Stimulated activated CD8-positive, alpha-beta memory T cell treated with anti-CD3 and anti-CD28 coated beads, Interleukin-2, amount 100 ng/mL, for 48 hours (primary cell): ENCODE data around the gene ZMAT3.

Experiments used
- DNase-seq, 2 donors: peaks; one replicate each; pipeline ENCODE4 v3.0.0-alpha.2; 2020; ENCODE audit warnings: low read depth in 2 of 2

Gene ZMAT3

GRCh38 chr3:179021119-179021903 is 50.3 kb downstream of the ZMAT3 start:
- DNase-seq = no peak

DNA sequence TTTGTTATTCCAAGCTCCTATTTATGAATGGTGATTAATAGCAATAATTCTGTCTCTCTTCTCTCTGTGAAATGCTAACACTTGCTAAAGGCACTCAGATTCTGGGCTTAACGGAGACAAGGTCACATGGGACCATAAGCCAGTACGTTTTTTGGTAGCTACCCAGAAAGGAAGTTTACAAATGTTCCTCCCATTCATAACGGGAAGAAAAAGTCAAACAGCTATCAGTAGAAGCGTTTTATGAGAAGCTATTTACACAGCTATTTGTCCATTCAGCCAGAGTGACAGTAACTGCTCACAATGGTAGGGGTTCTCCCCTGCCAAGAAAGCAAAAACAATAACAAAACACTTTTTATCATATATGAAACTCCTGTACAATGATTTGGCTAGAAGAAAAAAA is 51.5 kb downstream of the ZMAT3 start:
- DNase-seq = no peak

DNA sequence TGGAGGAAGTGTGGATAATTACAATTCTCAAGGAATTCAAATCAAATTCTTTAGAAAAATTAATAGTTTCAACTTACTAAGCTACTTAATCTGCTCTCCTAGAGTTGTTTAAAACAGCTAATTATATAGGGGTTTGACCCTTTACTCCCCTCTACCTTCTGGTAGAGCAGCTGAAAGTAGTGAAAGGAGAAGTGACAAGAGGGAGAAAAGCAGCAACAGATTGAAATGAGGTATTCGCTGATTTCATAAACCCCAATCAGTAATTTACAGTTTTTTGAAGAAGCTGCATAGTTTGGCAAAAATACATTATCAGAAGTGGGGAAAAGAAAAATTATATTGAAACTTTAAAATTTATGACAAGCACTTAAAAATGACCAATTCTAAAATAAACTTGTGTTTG is 52.8 kb downstream of the ZMAT3 start:
- no peak for DNase-seq

DNA sequence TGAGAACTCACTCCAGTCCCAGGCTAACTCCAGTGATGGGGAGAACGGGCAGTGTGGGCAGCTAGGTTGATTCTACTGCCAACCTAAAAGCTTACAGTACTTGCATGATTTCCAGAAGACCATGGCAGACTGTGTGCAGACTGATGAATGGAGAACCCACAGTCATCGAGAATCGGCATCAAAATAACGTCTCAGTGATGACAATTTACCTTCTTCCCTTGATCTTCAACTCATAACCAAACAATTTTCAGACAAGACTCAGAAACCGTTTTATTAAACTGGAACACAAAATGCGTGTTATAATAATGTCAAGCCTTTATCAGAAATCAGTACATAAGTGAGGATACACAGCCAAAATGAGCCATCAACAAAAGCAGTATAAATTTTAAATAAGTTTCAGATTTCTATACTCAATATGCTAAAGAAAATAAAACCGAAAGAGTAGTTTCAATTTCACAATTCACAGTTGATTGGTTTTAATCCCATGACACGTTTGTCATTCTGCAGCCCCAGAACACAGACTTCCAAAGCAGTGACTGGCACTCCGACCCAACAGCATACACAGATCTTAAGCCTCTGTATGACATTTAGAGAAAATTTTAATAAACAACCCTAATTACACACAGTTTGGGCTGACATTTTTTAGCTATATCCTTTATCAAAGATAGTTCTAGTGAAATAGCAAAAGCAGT is 54.5 kb downstream of the ZMAT3 start:
- DNase-seq = no peak

DNA sequence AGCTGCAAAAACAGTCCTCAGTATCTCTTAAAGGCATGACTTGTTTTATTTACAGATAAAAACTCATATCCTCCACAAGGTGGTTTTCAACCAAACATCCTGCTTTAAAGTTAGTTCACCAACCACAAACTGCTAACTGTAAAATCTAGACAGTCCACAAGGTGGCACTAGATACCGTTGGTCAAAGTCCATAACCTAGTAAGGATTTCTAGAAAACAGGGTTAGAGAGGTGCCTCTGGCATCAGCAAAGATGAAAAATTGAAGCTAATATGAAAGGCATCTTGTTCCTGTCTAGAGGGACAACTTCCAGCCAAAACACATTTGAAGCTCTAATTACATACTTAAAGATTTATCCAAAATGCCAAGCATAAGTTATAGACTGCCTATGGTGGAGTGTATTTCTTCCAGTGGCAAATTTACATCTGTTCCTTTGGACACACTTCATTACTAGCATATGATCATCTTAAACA is 56.0 kb downstream of the ZMAT3 start:
- DNase-seq = no peak

- DNase-seq = no peak
Observed at GRCh38 chr3:179005706-179006105, 65.9 kb downstream of the ZMAT3 start.

DNA sequence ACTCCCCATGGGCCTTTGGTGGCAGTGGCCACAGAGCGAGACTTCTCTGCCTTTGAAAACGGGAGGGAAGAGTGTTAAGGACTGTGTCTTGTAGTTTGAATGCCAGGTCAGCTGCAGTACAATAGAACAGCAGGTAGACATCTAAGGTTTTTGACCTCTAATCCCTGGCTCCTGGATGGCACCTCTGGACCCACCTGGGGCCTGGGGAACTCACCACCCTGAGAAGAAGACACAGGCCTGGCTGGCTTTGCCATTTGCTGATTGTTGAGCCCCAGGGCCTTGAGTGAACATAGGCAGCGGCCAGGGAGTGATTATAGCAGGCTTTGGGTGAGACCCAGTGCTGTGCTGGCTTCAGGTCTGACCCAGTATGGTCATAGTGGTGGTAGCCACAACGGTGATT is 66.4 kb downstream of the ZMAT3 start:
- DNase-seq = no peak

DNA sequence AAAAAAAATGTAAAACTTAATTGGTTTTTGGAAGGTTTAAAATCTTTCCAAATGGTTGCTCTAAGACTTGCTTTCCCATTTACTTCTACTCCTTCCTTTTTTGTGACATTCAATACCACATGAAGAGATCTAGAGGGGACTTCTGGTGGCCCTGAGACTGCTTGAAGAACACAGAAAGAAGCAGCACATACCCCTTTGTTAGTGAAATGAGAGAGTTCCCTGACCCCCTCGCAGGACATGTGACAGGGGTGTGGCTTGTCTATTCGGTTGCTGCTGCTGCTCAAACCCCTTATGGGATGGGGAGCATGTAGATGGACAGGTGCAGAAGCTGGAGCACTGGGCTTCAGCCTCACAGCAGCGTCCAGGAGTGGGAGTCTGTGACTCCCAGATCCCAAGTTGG is 71.0 kb downstream of the ZMAT3 start:
- DNase-seq = no peak

- no peak for DNase-seq
Observed at GRCh38 chr3:179000144-179000543, 71.5 kb downstream of the ZMAT3 start.

DNA sequence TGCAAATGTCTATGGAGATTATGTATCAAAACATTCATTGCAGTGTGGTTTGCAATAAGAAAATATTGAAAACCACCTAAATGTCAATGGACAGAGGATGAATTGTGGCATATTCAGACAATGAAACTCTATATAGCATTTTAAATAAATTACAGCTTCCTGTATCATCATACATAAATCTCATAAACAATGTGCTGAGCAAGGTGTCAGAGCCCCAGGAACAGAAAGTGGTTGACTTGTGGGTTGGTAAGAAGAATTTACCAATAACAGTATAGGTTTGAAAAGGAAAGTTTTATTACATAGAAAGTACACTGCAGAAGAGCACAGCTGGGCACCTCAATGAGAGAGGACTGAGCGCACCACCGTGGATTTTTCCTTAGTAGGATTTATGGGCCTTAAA is 75.2 kb downstream of the ZMAT3 start:
- no peak for DNase-seq

- no peak for DNase-seq
Observed at GRCh38 chr3:178990293-178990692, 81.3 kb downstream of the ZMAT3 start.

DNA sequence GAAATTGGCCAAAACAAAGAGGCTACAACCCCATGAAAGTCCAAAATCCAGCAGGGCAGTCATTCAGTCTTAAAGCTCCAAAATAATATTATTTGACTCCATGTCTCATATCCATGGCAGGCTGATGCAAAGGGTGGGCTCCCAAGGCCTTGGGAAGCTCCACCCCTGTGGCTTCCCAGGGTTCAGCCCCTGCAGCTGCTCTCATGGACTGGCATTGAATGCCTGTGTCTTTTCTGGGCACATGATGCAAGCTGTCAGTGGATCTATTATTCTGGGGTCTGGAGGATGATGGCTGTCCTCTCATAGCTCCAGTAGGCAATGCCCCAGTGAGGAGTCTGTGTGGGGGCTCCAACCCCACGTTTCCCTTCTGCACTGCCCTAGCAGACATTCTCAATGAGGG is 81.8 kb downstream of the ZMAT3 start:
- DNase-seq = no peak

- no peak for DNase-seq
Observed at GRCh38 chr3:178987745-178988144, 83.9 kb downstream of the ZMAT3 start.

DNA sequence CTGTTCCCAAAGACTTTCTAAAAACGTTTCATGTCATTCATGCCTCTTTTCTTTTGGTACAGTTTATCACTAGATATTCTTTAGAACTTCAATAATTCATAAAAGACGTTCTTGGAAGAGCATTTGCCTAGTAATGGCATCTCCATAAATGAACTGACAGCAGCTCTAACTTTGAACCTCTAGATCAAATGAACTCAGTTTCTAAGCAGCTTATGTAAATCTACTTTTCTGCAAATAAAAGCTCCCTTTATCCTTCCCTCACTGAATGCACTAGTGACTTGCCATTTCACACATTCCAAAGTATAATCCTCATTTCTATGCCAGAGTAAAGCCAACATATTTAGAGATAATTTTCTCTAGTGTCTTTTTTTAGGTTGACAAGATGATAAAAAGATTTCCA is 85.2 kb downstream of the ZMAT3 start:
- DNase-seq = no peak

- no peak for DNase-seq
Observed at GRCh38 chr3:178982137-178982536, 89.5 kb downstream of the ZMAT3 start.

DNA sequence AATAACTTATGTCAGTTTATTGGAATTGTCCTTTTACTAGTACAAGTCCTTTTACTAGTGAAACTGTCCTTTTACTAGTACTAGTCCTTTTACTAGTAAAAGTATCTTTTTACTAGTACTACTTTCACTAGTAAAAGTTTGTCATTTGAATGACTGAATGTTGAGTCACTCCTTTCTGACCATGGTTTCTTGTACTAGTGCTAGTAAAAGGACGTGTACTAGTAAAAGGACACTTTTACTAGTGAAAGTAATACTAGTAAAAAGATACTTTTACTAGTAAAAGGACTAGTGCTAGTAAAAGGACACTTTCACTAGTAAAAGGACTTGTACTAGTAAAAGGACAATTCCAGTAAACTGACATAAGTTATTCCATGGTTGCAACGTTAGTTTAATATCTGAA is 96.3 kb downstream of the ZMAT3 start:
- no peak for DNase-seq

DNA sequence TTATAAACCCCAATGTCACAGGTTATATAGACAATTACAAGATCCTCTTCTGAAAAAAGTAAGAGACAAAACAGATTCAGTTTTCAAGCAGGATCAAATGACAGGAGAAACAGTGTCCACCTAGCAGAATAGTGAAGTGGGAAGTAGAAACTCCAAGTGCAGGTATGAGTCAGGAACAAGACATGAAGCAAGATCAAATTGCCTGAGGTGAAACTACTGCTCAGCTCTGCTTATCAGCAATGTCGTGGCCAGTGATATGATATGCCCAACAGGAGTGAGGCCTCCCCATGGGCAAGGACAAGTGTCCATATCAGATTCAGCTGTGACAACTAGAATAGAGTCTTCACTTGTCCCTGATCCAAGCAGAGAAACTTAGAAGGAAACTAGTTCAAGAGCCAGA is 100.0 kb downstream of the ZMAT3 start:
- no peak for DNase-seq

GRCh38 chr3:178969004-178969700 is 102.5 kb downstream of the ZMAT3 start:
- DNase-seq = no peak
